Measurements from ENCODE around the gene DENND1A. TPM values are rescaled to one million over a fixed set of nuclear protein-coding genes. Genes with fewer than 3 reads are reported as not detected.
A peak's percentile ranks its signal among the peaks of the same experiment; 100 is the strongest.

The DENND1A gene
- total RNA-seq, 4 donors from 2014 or later = 19.2 to 26.9 (median 24.0) TPM

DNA sequence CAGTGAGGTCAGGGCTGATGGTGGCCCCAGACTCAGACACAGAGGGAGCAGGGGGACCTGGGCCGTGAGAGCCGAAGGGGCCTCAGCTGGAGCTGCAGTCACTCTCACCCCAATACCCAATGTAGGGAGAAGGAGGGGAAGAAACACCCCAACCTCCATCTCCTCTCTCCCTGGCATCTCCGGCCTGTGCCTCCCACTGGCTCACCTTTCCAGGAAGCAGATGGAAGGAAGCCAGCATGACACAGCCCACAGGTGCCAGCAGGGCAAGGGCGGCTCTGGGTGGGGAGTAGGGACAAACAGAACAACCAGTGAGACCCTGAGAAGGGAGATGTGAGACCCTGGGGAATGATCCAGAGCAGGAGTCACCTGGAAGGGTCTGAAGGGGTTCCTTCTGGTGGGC, 576.9 kb downstream of the DENND1A start:
- Histone ChIP-seq H3K9me3 (no peaks in the 10 kb centered on the region), H3K4me3 (no peak overlapping the region), H3K27ac (replicated peaks in 1 of 4) (no peak overlapping the region), H3K27me3 (peaks cover 0 to 46% (median 0%) of the 10 kb centered on the region in 4 donors), H3K4me1 (peaks cover 6 to 14% (median 13%) of the 10 kb centered on the region in 4 donors), H3K36me3 (no peaks in the 10 kb centered on the region)
- WGBS = 78% methylated on average over 4 of the region's 4 CpGs
- TF ChIP-seq POLR2AphosphoS5 (IDR thresholded peaks at IDR 0.05) = no peak
- no peak for TF ChIP-seq POLR2A (IDR thresholded peaks at IDR 0.05; ENCODE audit: low read depth)
- TF ChIP-seq, protein P1, sequence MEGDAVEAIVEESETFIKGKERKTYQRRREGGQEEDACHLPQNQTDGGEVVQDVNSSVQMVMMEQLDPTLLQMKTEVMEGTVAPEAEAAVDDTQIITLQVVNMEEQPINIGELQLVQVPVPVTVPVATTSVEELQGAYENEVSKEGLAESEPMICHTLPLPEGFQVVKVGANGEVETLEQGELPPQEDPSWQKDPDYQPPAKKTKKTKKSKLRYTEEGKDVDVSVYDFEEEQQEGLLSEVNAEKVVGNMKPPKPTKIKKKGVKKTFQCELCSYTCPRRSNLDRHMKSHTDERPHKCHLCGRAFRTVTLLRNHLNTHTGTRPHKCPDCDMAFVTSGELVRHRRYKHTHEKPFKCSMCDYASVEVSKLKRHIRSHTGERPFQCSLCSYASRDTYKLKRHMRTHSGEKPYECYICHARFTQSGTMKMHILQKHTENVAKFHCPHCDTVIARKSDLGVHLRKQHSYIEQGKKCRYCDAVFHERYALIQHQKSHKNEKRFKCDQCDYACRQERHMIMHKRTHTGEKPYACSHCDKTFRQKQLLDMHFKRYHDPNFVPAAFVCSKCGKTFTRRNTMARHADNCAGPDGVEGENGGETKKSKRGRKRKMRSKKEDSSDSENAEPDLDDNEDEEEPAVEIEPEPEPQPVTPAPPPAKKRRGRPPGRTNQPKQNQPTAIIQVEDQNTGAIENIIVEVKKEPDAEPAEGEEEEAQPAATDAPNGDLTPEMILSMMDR (IDR thresholded peaks at IDR 0.05) = no peak
- TF ChIP-seq EP300 (IDR thresholded peaks at IDR 0.05) = no peak
- no peak for DNase-seq (ENCODE audit: extremely low spot score)
- intact Hi-C loops (cut with DNase I) = no loop called here

GRCh38 chr9:123350590-123351310, 579.2 kb downstream of the DENND1A start:
- Histone ChIP-seq H3K27ac (replicated peaks in 1 of 4) (no peak overlapping the region), H3K36me3 (no peaks in the 10 kb centered on the region), H3K4me3 (no peak overlapping the region), H3K27me3 (peaks cover 0 to 38% (median 0%) of the 10 kb centered on the region in 4 donors), H3K9me3 (no peaks in the 10 kb centered on the region), H3K4me1 (peaks cover 6 to 20% (median 18%) of the 10 kb centered on the region in 4 donors)
- intact Hi-C loops (cut with DNase I) = no loop called here
- 79% methylated on average over 8 of the region's 8 CpGs for WGBS
- no peak for DNase-seq (ENCODE audit: extremely low spot score)
- TF ChIP-seq POLR2A (IDR thresholded peaks at IDR 0.05; ENCODE audit: low read depth) = no peak
- no peak for TF ChIP-seq POLR2AphosphoS5 (IDR thresholded peaks at IDR 0.05)

- H3K4me3 ChIP-seq = no peak overlapping the region
- peaks cover 0 to 31% (median 0%) of the 10 kb centered on the region in 4 donors for H3K27me3 ChIP-seq
- no peaks in the 10 kb centered on the region for H3K9me3 ChIP-seq
- H3K4me1 ChIP-seq = peaks cover 6 to 27% (median 24%) of the 10 kb centered on the region in 4 donors
- no peak for DNase-seq (ENCODE audit: extremely low spot score)
- intact Hi-C loops (cut with DNase I) = loop anchor here (5.0 to 10.0 kb wide), 3 partner anchors 83 to 345 kb away; partner anchors contain the start of gene STRBP
- no peaks in the 10 kb centered on the region for H3K36me3 ChIP-seq
- WGBS = 25% methylated on average over 13 of the region's 16 CpGs
- TF ChIP-seq EP300 (IDR thresholded peaks at IDR 0.05) = no peak
- TF ChIP-seq, protein P1 (IDR thresholded peaks at IDR 0.05) = peak; percentile 85 to 99 (median 91)
- TF ChIP-seq POLR2AphosphoS5 (IDR thresholded peaks at IDR 0.05) = no peak
- no peak overlapping the region for H3K27ac ChIP-seq (replicated peaks in 1 of 4)
These were observed 580.0 kb downstream of the DENND1A start for GRCh38 chr9:123349691-123350480.

GRCh38 chr9:123349033-123349432, 580.9 kb downstream of the DENND1A start:
- intact Hi-C loops (cut with DNase I) = loop anchor here (5.0 to 10.0 kb wide), 3 partner anchors 82 to 344 kb away; partner anchors contain the start of gene STRBP
- Histone ChIP-seq H3K4me1 (peaks cover 6 to 23% (median 19%) of the 10 kb centered on the region in 4 donors), H3K27ac (replicated peaks in 1 of 4) (no peak overlapping the region), H3K27me3 (peaks cover 0 to 23% (median 0%) of the 10 kb centered on the region in 4 donors), H3K4me3 (no peak overlapping the region), H3K9me3 (no peaks in the 10 kb centered on the region), H3K36me3 (no peaks in the 10 kb centered on the region)
- TF ChIP-seq, protein P1 (IDR thresholded peaks at IDR 0.05) = no peak
- TF ChIP-seq EP300 (IDR thresholded peaks at IDR 0.05) = no peak
- TF ChIP-seq POLR2AphosphoS5 (IDR thresholded peaks at IDR 0.05) = no peak
- TF ChIP-seq POLR2A (IDR thresholded peaks at IDR 0.05; ENCODE audit: low read depth) = no peak
- no peak for DNase-seq (ENCODE audit: extremely low spot score)
- 56% methylated on average over 3 of the region's 3 CpGs for WGBS
